A549 treated with AZD2906 at 1 μM for 4 hours (cell line): ENCODE measurements around the gene BIRC3. TPM values are rescaled to one million over a fixed set of nuclear protein-coding genes. Genes with fewer than 3 reads are reported as not detected.

ENCODE experiments used
- total RNA-seq: library from RNA; stranded (reverse); fragments of 200-300 nt; extraction: Qiagen RNA extraction; gene quantifications from 5 replicates; pipeline ENCODE4 v1.2.3, GENCODE V29; 2022

The BIRC3 gene
- 51.8 to 64.2 TPM (median 56.2 TPM) in 5 replicates for total RNA-seq

DNA sequence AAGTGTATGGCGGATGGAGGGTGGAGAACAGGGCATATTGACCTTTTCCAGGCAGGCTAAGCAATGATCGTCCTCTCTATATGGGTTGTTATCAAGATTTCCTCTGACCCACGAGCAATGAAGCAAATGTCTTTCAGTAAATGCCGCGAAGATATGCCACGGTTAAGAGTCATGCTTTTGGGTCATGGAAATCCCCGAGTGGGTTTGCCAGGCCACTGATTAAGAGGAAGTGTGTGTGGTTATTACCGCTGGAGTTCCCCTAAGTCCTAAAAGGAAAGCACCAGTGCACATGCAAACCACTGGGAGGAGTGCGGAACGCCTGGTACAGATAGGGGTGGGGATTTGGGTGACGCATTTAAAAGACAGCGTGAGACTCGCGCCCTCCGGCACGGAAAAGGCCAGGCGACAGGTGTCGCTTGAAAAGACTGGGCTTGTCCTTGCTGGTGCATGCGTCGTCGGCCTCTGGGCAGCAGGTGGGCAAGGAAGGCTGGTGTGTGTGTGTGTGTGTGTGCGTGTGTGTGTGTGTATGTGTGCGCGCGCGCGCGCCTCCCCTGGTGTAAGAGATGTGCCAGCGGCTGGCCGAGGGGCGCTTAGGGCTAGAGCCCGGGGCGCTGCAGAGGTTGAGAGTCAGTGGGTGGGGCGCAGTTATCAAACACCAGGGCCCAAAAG is at the start of gene BIRC3:
TSS of gene BIRC3 (plus strand) at position 386 of the 669 bp plus-strand sequence. CDS start 7,026 bp downstream, outside the sequence.

DNA sequence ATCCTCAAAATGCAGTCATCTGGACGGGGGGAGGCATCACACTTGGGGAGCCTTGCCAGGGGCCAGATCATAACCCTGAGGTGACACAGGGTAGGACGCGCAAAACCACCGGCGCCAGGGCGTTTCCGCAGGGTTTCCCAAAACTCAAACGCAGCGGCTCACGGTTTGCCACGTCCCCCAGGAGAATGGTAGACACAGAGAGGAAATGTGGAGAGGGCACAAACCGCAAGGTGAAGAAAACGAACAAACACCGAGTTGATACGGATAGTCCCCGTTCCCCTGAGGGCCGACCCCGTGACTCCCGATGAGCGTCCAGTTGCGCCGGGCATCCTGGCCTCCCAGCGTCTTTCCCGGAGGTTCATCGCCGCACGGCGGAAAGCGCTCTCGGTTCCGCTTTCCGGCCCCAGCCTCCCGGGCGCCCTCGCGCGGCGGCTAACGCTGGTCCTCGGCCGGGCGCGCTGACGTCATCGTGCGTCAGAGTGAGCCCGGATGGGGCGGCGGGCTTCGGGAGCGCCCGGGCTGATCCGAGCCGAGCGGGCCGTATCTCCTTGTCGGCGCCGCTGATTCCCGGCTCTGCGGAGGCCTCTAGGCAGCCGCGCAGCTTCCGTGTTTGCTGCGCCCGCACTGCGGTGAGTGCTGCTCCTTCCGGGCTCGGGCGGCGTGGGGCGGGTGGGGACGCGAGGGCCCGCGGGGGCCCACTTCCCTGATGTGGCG is 29.6 kb downstream of the BIRC3 start, which contains the start of gene BIRC2:
TSS of gene BIRC2 (plus strand) at position 467 of the 714 bp plus-strand sequence. CDS start 2,641 bp downstream, outside the sequence.

Other genes starting within 250 kb of the BIRC3 start
- 58.6 to 69.9 TPM (median 69.0 TPM) in 5 replicates for gene YAP1, start 207.0 kb upstream of the BIRC3 start, total RNA-seq
- 28.0 to 39.1 TPM (median 30.0 TPM) in 5 replicates for gene BIRC2, start 29.7 kb downstream of the BIRC3 start, total RNA-seq
- 123 to 185 TPM (median 158 TPM) in 5 replicates for gene TMEM123, start 135.3 kb downstream of the BIRC3 start, total RNA-seq
- 20.6 to 32.5 TPM (median 23.4 TPM) in 5 replicates for gene MMP7, start 213.3 kb downstream of the BIRC3 start, total RNA-seq